GM19239 (cell line): ENCODE measurements around the gene TSPAN18.

ENCODE experiments used
- DNase-seq: peaks from one replicate; pipeline ENCODE4 v3.0.0; 2011; ENCODE audit warnings: low spot score; ENCODE audit not compliant: insufficient read length
- FAIRE-seq: peaks from 2 replicates; lab custom pipeline; 2011; peaks lifted over from hg19 to GRCh38; lab: Jason Lieb, UNC

Gene TSPAN18

DNA sequence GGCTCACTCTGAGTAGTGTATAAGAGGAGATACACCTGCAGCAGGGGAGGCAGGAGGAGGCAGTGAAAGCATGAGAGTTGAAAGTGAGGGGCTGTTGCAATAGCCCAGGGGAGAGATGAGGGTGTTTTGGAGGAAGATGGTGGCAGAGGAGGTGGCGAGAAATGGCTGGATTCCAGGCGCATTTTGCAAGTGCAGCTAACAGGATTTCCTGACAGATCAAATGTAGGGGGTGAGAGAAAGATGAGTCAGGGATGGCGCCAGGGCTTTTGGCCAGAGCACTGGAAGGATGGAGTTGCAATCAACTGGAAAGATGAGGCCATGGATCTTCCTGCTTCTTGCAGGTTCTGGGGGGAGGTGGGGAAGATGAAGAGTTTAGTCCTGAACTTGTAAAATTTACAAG is 16.8 kb upstream of the TSPAN18 start:
- DNase-seq = no peak
- no peak for FAIRE-seq

DNA sequence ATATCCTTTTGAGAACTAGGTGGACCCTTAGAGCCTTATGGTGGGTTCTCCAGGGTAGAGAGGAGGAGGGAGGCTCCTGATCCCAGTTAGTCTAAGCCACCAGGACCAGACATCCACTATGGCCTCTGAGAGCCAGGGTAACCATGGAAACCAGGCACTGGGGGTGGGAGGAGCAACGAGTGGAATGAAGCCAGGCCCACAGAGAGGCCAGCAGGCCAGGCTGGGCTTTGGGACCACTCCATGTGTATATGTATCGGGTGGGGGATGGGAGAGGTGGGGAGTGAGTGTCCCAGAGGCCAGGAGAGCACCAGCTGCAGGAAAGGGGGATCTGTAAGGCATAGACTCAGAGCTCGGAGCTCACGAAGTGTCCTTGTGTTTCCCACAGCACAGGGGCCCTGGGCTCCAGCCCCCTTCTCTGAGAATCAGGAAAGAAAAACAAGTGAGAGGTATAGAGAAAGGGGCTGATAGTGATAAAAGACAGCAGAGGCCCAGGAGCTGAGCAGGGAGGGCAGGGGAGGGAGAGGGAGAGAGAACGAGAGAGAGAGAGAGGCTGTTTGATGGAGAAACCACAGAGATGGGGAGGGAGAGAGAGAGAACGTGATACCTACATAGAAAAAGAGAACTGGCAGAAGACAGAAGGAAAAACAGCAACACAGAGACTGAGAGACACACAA is 15.5 kb upstream of the TSPAN18 start:
- no peak for FAIRE-seq
- no peak for DNase-seq

DNA sequence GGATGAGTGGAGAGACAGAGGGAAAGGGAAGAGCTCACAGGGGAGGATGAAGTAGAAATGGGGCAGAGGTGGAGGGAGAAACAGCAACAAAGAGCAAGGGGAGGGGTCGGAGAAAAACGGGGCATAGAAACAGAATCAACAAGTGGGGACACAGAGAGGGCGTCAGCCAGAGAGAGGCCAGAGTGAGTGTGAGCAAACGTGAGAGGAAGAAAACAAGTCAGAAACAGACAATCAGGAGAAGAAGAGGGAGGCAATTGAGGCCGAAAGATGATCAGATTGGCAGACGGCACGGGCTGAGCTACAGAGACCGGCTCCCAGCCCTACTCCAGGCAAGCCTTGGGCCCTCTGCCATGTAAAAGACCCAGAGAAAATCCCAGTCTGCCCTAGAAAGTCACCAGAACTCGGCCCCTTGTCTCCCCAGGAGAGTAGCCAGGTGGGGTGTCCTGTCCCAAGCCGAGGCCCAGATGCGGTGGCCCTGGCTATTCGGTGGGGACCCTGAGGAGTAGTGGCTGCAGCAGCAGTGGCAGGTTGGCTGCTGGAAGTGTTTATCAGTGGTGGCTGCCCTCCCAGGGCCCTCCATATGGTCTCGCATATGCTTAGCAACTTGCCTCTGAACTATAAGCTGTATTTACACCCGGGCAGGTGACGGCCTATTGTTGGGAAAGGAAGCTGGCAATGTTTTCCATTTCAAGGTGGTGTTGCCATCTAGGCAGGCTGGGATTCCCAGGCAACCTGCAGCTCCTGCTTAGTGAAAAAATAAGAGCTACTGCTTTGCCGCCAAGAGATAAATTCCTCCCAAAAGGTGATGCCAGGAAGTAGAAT is 14.8 kb upstream of the TSPAN18 start:
- no peak for FAIRE-seq
- DNase-seq = no peak

DNA sequence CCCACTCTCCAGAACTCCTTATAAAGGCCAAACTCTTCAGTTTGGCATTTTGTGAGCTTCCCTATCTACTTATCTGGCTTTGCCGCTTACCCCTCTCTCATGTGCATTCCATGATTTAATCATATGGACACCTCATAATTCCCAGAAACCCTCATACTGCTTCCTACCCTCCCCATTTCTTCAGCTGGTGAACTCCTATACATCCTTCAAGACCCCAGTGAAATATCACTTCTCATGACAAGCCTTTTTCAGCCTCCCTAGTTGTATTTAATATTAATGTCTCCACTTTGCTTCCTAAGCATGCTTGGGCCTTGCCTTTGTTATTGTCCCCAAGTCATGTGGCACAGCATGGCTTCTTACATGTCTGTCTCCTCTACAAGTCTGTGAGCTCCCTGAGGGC is 13.7 kb upstream of the TSPAN18 start:
- no peak for DNase-seq
- no peak for FAIRE-seq

DNA sequence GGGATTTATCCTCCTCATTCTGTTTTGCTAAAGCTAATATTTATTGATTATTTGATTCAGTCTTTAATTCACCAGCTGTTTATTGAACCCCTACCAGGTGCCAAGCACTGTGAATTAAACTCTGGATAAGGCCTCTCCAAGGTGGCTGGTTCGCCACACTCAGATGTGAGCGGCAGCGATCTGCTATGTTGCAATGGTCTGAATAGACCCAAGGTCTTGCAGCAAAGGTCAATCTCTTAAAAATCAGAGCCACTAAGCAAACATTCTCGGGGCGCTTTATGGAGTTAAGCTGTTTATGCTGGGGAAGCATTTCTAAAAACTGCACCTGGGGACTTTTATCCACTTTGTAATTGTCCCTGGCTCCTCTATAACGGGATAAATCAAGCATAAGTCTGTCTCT is 10.5 kb upstream of the TSPAN18 start:
- DNase-seq (no peak), FAIRE-seq (no peak)

DNA sequence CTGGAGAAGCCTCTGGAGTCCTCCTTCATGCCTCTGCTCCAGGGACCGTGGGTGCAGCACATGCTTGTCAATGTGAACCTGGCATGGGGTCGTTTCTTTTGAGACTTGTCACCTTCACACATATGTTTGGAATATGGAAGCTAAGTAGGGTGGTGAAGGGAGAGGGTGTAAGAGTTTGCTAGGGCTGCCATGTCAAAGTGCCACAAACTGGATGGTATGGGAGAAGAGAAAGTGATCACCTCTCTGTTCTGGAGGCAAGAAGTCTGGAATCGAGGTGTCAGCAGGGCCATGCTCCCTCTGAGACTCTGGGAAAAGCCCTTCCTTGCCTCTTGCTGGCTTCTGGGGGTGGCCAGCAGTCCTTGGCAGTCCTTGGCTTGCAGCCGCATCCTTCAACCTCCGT is 8.7 kb upstream of the TSPAN18 start:
- FAIRE-seq (no peak), DNase-seq (no peak)

DNA sequence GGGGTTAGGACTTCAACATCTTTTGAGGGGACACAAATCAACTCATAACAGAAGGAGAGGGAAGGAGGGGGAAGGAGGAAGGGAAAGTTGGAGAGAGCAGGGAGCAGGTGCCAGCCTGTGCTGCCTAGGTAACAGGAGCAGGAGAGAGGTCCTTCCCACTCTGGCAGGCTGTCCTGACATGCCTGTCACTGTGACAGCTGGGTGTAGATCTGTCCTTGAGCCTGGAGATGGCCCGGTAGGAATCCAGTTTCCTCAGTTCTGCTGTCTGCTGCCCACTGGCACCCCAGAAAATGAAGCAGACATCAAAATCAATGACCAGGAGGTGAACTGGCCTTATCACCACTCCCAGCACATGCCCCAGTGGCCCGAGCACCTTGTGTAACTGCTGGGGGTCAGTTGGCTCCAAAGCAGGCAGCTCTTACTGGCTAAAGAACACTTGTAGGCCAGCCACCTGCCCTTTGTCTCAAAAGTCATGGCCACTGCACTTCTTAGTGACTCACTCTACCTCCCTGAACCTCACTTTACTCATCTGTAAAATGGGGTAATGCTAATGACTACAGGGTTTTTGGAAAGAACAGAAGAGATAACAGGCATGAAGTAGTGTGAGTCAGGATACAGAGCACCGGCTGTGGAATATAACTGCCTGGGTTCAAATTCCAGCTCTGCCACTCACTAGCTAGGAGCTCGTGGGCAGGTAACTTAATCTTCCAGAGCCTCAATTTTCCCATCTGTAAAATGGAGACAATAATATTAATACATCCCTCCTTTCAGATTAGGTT is 8.0 kb upstream of the TSPAN18 start:
- FAIRE-seq (no peak), DNase-seq (no peak)

DNA sequence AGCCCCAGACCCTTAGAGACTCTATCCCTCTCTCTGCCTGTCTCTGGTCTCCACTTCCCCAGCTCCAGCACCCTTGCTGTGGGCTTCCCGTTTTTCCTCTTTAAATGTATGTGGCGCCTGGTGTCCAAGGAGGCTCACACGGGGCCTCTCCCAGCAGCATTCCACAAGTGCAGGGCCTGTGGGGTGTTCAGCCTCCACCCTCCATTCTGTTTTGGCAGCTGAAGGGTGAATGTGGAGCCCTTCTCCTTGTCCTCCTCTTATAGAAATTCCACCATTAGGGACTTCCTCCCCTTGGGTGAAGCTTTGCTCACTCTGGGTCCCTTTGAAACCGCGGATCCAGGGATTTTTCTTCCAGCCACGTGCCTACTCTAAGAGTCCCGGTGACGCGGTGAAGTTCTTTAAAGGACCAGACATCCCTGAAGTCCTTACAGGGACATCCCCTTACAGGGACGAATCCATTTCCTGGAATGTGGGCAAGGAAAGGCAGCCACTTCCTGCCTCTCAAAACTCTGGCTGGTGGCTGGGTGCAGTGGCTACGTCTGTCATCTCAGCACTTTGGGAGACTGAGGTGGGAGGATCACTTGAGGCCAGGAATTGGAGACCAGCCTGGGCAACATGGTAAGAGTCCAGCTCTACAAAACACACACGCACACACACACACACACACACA is 1.6 kb upstream of the TSPAN18 start:
- DNase-seq (no peak), FAIRE-seq (no peak)

DNA sequence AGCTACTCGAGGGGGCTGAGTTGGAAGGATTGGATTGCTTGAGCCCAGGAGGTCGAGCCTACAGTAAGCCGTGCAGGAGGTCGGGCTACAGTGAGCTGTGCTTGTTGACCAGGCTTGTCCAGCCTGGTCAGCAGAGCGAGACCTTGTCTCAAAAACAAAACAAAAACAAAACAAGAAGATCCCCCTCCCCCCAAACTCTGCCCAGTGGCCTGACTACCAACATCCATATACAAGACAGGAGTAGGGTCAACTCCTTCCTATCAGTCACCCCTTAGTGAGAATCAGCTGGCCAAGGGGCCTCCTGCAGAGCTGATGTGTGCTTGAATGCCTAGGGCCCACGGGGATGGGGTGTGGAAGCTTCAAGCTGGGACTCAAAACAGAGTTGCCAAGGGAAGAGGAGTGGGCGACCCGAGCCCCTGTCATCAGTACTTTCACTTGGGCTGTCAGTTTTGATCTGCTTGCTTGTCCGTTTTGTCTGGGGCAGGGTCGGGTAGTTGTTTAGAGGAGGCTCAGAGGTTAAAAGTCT is 942 bp upstream of the TSPAN18 start:
- peak; percentile 21 for DNase-seq
- FAIRE-seq = no peak

DNA sequence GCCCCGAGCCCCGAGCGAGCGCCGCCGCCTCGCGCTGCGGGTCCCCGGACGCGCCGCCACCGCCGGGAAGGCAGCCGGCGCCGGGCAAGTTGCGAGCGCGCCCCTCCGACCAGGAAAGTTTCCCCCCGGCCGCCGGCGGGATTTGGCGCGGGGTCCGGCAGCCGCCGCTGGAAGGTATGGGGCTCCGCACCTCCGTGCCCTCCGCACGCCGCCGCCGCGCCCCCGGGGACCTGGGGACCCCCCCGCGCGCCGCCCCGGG is 281 bp downstream of the TSPAN18 start:
- no peak for FAIRE-seq

DNA sequence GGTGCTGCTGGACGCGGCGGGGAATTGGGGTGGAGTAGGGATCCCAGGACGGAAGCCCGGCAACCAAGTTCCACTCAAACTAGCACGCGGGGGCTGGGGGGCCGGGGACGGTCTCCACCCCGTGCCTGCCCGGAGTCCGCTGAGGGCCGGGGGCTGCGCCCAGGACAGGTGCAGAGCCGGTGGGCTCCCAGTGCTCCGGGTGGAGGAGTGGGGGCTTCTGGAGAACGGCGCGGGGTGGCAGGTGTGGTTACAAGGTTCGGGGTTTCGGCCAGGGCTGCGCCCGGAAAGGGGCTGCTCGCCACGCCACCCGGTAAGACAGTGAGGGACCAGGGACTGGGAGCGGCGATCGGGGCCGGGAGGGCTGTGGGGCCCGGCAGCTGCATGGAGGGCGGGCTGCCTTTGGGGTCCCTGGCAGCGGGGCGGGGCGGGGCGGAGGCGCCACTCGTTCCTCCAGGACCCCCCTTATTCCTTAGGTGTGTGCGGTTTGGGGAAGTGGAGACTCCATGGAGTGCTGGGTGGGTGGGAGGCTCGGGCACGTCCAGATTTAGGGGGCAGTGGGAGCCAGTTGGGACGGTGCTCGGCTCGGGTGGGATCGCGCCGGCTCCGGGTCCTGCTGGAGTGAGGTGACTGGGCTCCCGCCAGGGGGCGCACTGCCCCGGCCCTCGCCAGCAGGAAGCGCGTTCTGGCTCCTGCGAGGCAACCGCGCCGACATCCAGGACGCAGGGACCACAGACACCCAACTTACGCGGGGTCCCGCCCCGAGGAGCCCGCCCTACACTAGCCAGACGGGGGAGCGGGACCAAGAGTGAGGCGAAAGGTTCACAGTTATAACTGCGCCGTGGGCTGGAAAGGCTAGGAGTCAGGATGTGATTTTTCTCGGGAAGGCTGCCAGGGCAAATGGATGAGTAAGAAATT is 868 bp downstream of the TSPAN18 start:
- peak; percentile 98 for DNase-seq
- no peak for FAIRE-seq

More for the DNA sequence above, 281 bp downstream of the TSPAN18 start:
- DNase-seq = no peak

DNA sequence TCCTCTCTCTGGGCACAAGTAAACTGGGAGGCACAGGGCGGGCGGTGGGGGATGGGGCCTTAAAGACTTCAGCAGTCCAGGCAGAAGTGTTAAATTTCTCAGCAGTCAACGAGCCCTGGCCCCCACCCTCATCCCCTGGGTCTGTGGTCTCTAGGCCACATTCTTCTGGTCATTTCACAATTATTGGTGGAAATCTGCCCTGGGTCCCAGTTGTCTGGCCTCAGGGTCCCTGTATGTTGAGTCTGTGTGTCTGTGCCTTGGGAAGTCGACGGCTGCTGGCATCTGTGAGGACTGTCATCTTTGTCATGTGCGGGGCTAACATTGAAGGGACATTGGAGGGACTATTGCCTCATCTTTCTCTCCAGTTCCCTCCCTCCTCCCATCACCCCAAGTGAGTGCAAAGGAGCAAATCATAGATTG is 1.7 kb downstream of the TSPAN18 start:
- DNase-seq (no peak), FAIRE-seq (no peak)

DNA sequence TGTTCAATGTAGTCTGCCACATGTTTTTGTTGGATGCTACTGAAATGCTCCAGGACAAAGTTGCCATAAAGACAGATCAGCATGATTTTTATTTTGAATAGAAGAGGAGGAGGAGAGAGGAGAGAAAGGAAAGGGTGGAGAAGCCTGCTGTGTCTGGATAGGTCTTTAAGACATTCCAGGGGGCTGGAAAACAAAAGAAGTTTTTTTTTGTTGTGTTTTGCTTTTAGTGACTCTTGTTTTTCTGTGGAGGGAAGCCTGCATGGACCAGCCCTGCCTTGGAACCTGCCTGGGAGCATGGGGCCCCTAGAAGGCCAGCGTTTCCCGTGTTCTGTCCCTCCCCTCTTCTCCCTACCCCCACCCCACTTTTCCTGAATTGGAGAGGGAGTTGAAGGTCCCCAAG is 2.3 kb downstream of the TSPAN18 start:
- no peak for FAIRE-seq
- no peak for DNase-seq

DNA sequence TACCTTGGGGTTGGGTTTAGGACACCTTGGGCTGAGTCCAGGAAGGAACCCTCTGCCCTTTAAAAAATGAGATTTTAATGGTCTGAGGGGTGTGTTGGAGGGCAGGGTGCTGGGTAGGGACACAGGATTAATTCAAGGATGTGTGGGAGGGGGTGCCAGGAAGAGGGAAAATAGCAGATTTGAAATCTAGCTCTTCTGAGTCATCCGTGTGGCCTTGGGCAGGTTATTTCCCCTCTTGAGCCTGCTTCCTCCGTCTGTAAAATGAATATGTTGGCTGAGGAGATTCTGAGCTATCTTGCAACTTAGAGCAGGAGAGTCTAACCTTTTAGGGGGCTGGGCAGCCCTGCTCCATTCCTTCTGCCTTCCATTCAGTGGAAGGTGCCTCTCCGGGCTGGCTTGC is 3.0 kb downstream of the TSPAN18 start:
- no peak for FAIRE-seq
- no peak for DNase-seq

DNA sequence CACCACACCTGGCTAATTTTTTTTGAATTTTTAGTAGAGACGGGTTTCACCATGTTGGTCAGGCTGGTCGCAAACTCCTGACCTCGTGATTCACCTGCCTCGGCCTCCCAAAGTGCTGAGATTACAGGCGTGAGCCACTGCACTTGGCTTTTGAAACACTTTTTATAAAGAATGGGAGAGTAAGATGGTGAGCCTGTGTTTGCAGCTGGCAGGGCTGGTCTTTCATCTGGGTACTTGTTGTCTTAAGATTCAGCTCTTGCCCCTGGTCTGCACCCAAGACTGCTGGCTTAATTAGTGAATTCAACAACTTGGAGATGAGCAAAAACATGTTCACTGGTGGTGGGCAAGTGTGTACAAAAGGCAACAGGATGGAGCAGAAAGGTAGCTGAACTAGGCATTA is 4.0 kb downstream of the TSPAN18 start:
- FAIRE-seq (no peak), DNase-seq (no peak)

DNA sequence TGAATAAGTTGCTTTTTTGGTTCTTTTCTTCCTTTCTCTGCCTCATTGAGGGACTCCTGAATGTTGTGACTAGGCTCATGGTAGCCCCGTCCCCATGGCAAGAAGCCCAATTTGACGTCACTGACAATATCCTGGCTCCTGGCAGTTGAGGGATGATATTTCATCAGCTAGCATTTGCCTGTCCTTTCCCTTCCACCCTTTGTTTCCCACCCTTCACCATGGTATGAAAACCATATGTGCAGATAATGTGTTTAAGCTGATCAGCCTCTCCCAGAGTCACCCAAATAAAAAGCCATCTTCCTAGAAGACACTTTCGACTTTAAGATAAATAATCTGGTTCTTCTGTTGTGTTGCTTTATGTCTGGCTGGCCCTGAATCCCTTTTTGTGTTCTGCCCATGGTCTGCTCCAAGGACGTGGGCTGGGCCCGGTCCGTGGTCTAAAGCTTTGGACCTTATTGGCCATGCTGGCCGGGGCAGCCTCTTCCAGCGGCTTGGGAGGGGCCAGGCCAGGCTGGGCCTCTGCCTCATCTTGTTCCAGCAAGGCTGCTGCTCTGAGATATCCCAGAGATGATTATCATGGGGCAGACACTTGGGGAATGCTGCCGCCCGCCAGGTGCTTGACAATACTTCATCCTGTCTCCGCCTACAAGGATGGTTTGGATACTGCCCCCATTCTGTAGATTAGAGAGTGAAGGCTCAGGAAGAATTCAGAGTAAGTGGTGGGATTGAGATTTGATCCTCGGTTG is 5.1 kb downstream of the TSPAN18 start:
- DNase-seq = no peak
- FAIRE-seq = no peak

DNA sequence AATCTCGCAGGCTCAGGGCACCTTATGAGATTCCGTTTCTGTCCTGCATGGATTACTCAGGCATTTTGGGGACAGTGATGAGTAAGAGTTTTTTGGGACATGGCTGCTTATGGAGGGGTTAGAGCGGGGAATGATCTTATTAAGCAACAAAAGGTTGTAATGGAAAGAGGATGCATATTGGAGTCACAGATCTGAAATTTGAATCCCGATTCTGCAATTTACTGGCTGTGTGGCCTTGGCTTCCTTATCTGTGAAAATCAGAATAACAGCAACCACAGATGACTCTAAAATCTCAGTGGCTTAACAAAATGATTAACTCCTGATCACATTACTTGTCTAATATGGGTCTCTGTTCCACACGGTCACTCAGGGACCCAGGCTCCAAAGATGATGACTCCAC is 5.8 kb downstream of the TSPAN18 start:
- FAIRE-seq (no peak), DNase-seq (no peak)

DNA sequence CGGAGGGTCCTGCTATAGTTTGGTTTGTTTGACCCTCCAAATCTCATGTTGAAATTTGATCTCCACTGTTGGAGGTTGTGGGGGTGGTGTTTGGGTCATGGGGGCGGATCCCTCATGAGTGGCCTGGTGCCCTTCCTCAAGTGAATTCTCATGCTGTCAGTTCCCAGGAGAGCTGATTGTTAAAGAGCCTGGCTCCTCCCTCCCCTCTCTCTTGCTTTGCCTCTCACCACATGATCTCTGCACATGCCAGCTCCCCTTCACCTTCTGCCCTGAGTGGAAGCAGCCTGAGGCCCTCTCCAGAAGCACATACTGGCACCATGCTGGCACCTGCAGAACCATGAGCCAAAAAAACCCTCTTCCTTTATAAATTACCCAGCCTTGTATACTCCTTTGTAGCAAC is 7.1 kb downstream of the TSPAN18 start:
- no peak for DNase-seq
- FAIRE-seq = no peak

DNA sequence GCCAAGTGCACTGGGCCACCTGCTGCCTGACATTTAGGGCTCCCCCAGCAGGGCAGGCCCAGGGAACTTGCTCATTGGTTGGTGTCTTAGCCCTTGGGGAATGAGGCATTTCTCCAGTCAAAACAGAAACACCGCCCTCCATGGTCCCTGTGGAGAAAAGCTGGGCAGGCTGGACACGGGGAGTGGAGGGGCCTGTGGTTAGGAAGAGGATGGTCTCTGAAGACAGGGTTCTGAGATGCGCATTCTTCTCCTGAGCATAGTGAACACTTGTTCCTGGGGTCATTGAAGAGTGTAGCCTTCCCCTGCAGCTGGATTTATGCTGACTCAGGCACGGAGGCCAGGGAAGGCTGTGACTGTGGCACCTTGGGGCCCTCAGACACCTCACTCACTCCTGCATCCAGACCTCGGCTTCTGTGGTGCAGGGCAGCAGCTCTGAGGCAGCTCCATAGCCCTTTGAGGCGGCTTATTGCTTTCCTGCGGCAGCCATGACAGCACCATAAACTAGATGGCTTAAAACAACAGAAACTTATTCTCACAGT is 8.2 kb downstream of the TSPAN18 start:
- FAIRE-seq (no peak), DNase-seq (no peak)
